ENCODE measurements around the gene C17orf114.
A peak's percentile ranks its signal among the peaks of the same experiment; 100 is the strongest.

Gene C17orf114

DNA sequence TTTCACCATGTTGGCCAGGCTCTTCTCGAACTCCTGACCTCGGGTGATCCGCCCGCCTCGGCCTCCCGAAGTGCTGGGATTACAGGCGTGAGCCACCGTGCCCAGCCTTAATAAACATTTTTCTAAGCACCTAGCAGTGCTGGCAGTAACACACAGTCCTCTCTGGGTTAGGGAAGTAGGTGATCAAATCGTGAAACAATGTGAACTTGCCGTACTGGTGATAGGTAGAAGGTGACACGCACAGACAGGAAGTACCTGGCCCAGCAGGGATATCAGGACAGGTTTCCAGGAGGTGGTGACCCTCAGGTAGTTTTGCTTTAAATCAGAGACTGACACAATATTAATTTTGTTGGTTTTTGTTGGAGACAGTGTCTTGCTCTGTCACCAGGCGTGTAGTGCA, 9.3 kb upstream of the C17orf114 start:
- TF ChIP-seq, protein P1, sequence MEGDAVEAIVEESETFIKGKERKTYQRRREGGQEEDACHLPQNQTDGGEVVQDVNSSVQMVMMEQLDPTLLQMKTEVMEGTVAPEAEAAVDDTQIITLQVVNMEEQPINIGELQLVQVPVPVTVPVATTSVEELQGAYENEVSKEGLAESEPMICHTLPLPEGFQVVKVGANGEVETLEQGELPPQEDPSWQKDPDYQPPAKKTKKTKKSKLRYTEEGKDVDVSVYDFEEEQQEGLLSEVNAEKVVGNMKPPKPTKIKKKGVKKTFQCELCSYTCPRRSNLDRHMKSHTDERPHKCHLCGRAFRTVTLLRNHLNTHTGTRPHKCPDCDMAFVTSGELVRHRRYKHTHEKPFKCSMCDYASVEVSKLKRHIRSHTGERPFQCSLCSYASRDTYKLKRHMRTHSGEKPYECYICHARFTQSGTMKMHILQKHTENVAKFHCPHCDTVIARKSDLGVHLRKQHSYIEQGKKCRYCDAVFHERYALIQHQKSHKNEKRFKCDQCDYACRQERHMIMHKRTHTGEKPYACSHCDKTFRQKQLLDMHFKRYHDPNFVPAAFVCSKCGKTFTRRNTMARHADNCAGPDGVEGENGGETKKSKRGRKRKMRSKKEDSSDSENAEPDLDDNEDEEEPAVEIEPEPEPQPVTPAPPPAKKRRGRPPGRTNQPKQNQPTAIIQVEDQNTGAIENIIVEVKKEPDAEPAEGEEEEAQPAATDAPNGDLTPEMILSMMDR (IDR thresholded peaks at IDR 0.05), result no peak
- no peaks in the 10 kb centered on the region for H3K27me3 ChIP-seq (replicated peaks; ENCODE audit: insufficient read depth)
- H3K4me3 ChIP-seq, result no peak overlapping the region
- H3K4me1 ChIP-seq (ENCODE audit: control insufficient read depth in 1 of 2, low read depth in 2 of 2), result peaks cover 10 to 13% of the 10 kb centered on the region in 2 donors
- ATAC-seq (ENCODE audit: insufficient number of reproducible peaks, low FRiP score, low read depth) (no peak), DNase-seq (ENCODE audit: low spot score) (no peak)
- H3K9me3 ChIP-seq, result no peaks in the 10 kb centered on the region
- peaks cover 13% of the 10 kb centered on the region for H3K36me3 ChIP-seq
- H3K27ac ChIP-seq, result no peak overlapping the region

DNA sequence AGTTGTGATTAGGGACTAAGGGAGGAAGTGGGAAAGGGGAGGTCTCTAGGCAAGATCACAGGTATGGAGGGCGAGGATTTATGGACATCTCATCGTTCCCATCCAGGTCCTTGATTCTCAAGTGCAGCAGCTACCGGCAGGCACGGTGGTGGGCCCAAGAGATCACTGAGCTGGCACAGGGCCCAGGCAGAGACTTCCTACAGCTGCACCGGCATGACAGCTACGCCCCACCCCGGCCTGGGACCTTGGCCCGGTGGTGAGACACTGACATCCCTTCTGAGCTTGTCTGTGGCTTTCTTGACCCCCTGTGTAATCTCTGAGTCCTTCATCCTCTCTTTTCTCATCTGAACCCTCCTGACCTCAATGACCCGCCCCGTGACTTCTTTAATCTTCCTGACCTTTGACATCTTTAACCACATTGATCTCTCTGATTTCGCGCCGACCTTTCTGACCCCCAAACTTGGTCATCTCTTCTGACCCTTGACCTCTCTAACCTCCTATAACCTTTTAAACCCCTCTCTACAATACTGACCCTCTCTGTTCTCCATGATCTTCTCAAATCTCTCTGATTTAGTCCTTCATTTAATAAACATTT, 8.7 kb upstream of the C17orf114 start:
- H3K4me3 ChIP-seq, result no peak overlapping the region
- peaks cover 8% of the 10 kb centered on the region for H3K36me3 ChIP-seq
- TF ChIP-seq, protein P1 (IDR thresholded peaks at IDR 0.05), result no peak

DNA sequence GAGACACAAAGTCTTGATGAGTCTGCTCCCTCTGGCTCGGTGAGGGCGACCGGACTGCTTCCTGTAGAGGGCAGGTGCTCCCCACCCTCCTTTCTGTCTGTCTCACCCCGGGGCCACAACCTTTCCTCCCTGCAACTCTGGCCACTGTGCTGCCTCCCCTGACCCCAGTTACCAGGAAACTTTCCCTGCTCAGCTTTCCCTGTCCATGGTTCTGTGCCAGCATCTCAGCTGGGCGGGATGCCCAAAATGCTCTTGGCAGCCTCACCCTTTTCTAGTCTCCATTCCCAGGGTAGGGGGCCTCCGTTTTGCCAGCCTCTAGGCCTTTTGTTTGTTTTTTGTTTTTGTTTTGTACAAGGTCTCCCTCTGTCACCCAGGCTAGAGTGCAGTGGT, 6.2 kb upstream of the C17orf114 start:
- DNase-seq (ENCODE audit: low spot score), result no peak
- no peak for ATAC-seq (ENCODE audit: insufficient number of reproducible peaks, low FRiP score, low read depth)
- Histone ChIP-seq H3K36me3 (peaks cover 5% of the 10 kb centered on the region), H3K4me3 (peak overlapping the region; percentile 94), H3K4me1 (ENCODE audit: control insufficient read depth in 1 of 2, low read depth in 2 of 2) (peaks cover 10 to 18% of the 10 kb centered on the region in 2 donors), H3K9me3 (no peaks in the 10 kb centered on the region), H3K27me3 (replicated peaks; ENCODE audit: insufficient read depth) (no peaks in the 10 kb centered on the region), H3K27ac (no peak overlapping the region)
- TF ChIP-seq, protein P1 (IDR thresholded peaks at IDR 0.05), result no peak

More for the DNA sequence above, 8.7 kb upstream of the C17orf114 start:
- H3K9me3 ChIP-seq, result no peaks in the 10 kb centered on the region
- ATAC-seq (ENCODE audit: insufficient number of reproducible peaks, low FRiP score, low read depth) (no peak), DNase-seq (ENCODE audit: low spot score) (no peak)
- peaks cover 10 to 18% of the 10 kb centered on the region in 2 donors for H3K4me1 ChIP-seq (ENCODE audit: control insufficient read depth in 1 of 2, low read depth in 2 of 2)
- H3K27ac ChIP-seq, result no peak overlapping the region
- no peaks in the 10 kb centered on the region for H3K27me3 ChIP-seq (replicated peaks; ENCODE audit: insufficient read depth)

DNA sequence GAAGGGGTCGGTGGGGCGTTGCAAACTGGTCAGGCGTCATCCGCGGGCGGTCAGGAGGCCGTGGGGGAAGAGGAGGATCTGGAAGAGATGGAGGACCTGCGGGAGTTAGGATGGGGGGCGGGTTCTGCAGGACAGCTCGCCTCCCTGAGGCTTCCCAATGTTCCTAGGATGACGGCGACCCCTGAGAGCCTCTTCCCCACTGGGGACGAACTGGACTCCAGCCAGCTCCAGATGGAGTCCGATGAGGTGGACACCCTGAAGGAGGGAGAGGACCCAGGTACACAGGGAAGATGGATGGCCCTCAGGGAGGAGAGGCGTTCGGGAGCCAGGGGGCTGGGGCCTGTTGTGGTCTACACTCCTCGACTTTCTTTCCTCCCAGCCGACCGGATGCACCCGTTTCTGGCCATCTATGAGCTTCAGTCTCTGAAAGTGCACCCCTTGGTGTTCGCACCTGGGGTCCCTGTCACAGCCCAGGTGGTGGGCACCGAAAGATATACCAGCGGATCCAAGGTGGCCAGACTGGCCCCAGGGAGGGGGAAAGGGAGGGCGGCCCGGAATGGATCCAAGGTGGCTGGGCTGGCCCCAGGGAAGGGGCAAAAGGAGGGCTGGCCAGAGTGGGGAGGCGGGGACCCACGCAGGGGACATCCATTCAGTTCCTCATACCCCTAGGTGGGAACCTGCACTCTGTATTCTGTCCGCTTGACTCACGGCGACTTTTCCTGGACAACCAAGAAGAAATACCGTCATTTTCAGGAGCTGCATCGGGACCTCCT, 5.7 kb upstream of the C17orf114 start:
- H3K4me3 ChIP-seq, result peak overlapping the region; percentile 94
- H3K27ac ChIP-seq, result no peak overlapping the region
- ATAC-seq (ENCODE audit: insufficient number of reproducible peaks, low FRiP score, low read depth), result no peak
- H3K36me3 ChIP-seq, result peaks cover 5% of the 10 kb centered on the region
- H3K9me3 ChIP-seq, result no peaks in the 10 kb centered on the region
- no peak for DNase-seq (ENCODE audit: low spot score)
- H3K27me3 ChIP-seq (replicated peaks; ENCODE audit: insufficient read depth), result no peaks in the 10 kb centered on the region
- TF ChIP-seq, protein P1 (IDR thresholded peaks at IDR 0.05), result no peak
- peaks cover 10 to 18% of the 10 kb centered on the region in 2 donors for H3K4me1 ChIP-seq (ENCODE audit: control insufficient read depth in 1 of 2, low read depth in 2 of 2)

DNA sequence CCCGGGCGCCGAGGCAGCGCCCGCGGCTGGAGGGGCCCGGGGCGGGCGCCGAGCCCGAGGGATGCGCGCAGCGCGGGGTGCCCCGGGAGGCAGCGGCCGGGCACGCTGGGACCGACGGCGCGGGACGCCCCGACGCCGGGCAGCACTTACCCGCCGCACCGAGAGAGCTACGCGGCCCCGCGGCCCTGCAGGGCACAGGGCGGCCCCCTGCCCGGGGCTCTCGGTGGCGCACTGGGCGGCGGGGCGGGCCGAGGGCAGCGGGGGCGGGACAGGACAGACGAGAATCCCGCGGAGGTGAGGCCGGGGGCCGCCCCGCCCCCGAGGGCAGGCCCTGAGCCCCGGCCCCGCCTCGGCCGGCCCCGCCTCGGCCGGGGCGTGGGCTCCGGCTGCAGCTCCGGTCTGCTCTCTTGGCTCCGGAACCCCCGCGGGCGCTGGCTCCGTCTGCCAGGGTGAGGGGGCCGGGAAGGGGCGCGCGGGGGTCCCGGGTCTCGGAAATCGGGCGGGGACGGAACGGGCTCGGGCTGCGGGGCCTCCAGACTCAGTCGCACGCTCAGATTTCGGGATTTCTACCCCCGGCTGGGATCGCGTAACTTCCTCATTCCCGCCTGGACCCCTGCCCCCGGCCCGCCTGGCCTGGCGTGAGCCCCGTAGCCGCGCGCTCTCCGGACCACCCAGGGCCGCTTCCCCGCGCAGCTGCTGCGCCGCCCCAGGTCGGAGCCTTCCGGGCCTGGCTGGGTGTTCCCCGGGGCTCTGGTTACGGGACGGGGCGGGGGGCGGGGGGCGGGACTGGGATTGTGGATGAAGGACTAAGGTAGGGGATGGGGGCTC, 4.9 kb upstream of the C17orf114 start, which contains the start of gene PLD2:
TSS of gene PLD2 (plus strand) at position 376 of the 828 bp plus-strand sequence. CDS start 621 bp downstream, outside the sequence.
- Histone ChIP-seq H3K9me3 (no peaks in the 10 kb centered on the region), H3K27me3 (replicated peaks; ENCODE audit: insufficient read depth) (no peaks in the 10 kb centered on the region), H3K36me3 (peaks cover 5% of the 10 kb centered on the region), H3K27ac (peak within 1 kb of the TSS; percentile 47 to 53), H3K4me3 (peak within 1 kb of the TSS; percentile 94), H3K4me1 (ENCODE audit: control insufficient read depth in 1 of 2, low read depth in 2 of 2) (peaks cover 10 to 18% of the 10 kb centered on the region in 2 donors)
- no peak for DNase-seq (ENCODE audit: low spot score)
- peak; percentile 79 for ATAC-seq (ENCODE audit: insufficient number of reproducible peaks, low FRiP score, low read depth)
- TF ChIP-seq, protein P1 (IDR thresholded peaks at IDR 0.05), result no peak
